ENCODE data around the gene TAX1BP1.

Gene TAX1BP1

DNA sequence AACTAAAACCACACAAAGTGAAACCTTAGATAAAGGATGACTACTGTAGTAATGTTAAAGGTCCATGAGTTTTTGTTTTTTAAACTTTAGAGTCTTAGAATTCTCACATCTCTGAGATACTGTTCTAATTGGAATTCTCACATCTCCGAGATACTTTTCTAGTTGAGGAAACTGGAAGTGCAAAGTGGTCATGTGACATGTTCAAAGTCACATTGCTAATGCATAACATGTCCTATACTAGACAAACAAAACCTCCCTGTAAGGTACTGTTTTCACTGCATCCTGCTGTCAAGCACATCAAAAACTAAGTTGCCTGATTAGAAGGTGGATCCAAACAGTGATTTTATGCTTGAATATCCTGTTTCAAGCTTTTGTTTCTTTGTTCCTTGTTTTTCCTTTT lies 13.9 kb downstream of the TAX1BP1 start:
- DNase-seq (ENCODE audit: low read depth, low spot score): no peak
- ChIA-PET CTCF (no interaction called here), POLR2A (no interaction called here)
- H3K4me3 ChIP-seq (ENCODE audit: low read depth, low read length): no peak overlapping the region
- no peak for TF ChIP-seq CTCF (IDR thresholded peaks at IDR 0.05; ENCODE audit: insufficient read depth, low read length, missing control alignments)

- CTCF ChIA-PET: no interaction called here
- POLR2A ChIA-PET: interaction anchor here (0.6 kb wide), 1 partner anchor 1232 kb away, joined by 6 read pairs; no protein-coding TSS in a partner anchor
- TF ChIP-seq CTCF (IDR thresholded peaks at IDR 0.05; ENCODE audit: insufficient read depth, low read length, missing control alignments): no peak
- H3K4me3 ChIP-seq (ENCODE audit: low read depth, low read length): no peak overlapping the region
- DNase-seq (ENCODE audit: low read depth, low spot score): no peak
Observed at GRCh38 chr7:27756298-27756697, 16.3 kb downstream of the TAX1BP1 start.

DNA sequence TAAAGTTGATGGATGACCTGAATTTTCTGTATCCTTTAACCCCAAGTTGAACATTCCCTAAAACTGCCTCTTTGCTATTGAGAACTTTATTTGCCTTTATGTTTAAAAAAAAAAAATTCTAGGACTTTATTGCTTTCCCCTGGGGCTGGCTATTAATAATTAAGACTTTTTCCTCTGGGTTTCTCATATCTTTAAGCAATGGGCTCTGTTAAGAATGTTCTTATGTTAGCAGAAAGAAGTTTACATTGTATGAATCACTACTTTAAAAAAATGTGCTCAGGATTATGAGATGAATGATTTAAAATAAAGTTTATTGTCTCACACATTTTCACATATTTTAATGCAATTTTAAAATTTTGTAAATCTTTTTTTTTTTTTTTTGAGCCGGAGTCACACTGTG lies 19.5 kb downstream of the TAX1BP1 start:
- CTCF ChIA-PET: interaction anchor here (2.7 kb wide), 1 partner anchor 14 kb away, joined by 8 read pairs; no protein-coding TSS in a partner anchor
- POLR2A ChIA-PET: no interaction called here
- no peak for DNase-seq (ENCODE audit: low read depth, low spot score)
- no peak for TF ChIP-seq CTCF (IDR thresholded peaks at IDR 0.05; ENCODE audit: insufficient read depth, low read length, missing control alignments)
- H3K4me3 ChIP-seq (ENCODE audit: low read depth, low read length): no peak overlapping the region

DNA sequence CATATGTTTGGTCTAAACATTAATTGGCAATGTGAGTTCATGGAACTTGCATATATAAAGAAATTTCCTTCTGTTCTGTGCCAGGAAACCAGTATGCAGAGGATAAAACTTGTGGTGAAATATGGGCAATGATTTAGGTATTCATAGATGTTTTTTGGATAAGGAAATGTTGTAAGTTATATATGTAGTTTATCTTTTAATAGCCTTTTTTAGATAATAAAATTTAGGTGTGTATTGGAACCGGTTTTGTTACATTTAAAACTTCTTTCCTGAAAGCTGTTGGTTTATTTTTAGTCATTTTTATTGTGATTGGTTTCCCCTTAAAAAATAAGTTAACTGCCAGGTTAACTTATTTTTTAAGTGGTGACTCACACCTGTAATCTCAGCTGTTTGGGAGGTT lies 22.1 kb downstream of the TAX1BP1 start:
- no peak overlapping the region for H3K4me3 ChIP-seq (ENCODE audit: low read depth, low read length)
- TF ChIP-seq CTCF (IDR thresholded peaks at IDR 0.05; ENCODE audit: insufficient read depth, low read length, missing control alignments): no peak
- CTCF ChIA-PET: interaction anchor here (1.2 to 8.9 kb wide), 3 partner anchors 15 to 19 kb away, joined by 3 to 64 read pairs (median 8); no protein-coding TSS in a partner anchor
- POLR2A ChIA-PET: no interaction called here
- DNase-seq (ENCODE audit: low read depth, low spot score): no peak

GRCh38 chr7:27763983-27764508 lies 24.1 kb downstream of the TAX1BP1 start:
- CTCF ChIA-PET: interaction anchor here (1.6 to 8.9 kb wide), 2 partner anchors 13 to 21 kb away, joined by 8 to 64 read pairs; no protein-coding TSS in a partner anchor
- no peak for TF ChIP-seq CTCF (IDR thresholded peaks at IDR 0.05; ENCODE audit: insufficient read depth, low read length, missing control alignments)
- no peak for DNase-seq (ENCODE audit: low read depth, low spot score)
- POLR2A ChIA-PET: no interaction called here
- H3K4me3 ChIP-seq (ENCODE audit: low read depth, low read length): no peak overlapping the region

- TF ChIP-seq CTCF (IDR thresholded peaks at IDR 0.05; ENCODE audit: insufficient read depth, low read length, missing control alignments): no peak
- POLR2A ChIA-PET: no interaction called here
- CTCF ChIA-PET: interaction anchor here (1.0 to 8.9 kb wide), 3 partner anchors 11 to 32 kb away, joined by 3 to 64 read pairs (median 3); no protein-coding TSS in a partner anchor
- no peak overlapping the region for H3K4me3 ChIP-seq (ENCODE audit: low read depth, low read length)
- no peak for DNase-seq (ENCODE audit: low read depth, low spot score)
Observed at GRCh38 chr7:27765841-27766240, 25.9 kb downstream of the TAX1BP1 start.
